Astrocyte (in vitro differentiated cells and primary cell): ENCODE measurements around the gene MED22. TPM values are rescaled to one million over a fixed set of nuclear protein-coding genes. Genes with fewer than 3 reads are reported as not detected.

Experiments
- DNase-seq: peaks from one replicate; pipeline ENCODE4 v3.0.0-alpha.2; 2010; ENCODE audit warnings: low read depth
- FAIRE-seq: peaks from 2 replicates; lab custom pipeline; 2011; peaks lifted over from hg19 to GRCh38; lab: Jason Lieb, UNC
- H2AFZ ChIP-seq: 2 replicates; pipeline ENCODE4 v1.6.0; 2012; ENCODE audit warnings: low read depth, low read length, inconsistent platforms
- H3K27ac ChIP-seq: 2 replicates; pipeline ENCODE4 v1.5.1; 2011; ENCODE audit warnings: low read depth, low read length, inconsistent platforms
- H3K27me3 ChIP-seq: 2 replicates; pipeline ENCODE4 v1.6.0; 2011; ENCODE audit warnings: low read length, inconsistent platforms; ENCODE audit not compliant: insufficient read depth
- H3K36me3 ChIP-seq: 2 replicates; pipeline ENCODE4 v1.5.1; 2011; ENCODE audit warnings: low read length, inconsistent platforms; ENCODE audit not compliant: insufficient read depth
- H3K4me1 ChIP-seq: 2 replicates; pipeline ENCODE4 v1.5.1; 2011; ENCODE audit warnings: low read length, inconsistent platforms; ENCODE audit not compliant: insufficient read depth
- H3K4me2 ChIP-seq: 2 replicates; pipeline ENCODE4 v1.6.0; 2012; ENCODE audit warnings: low read length, inconsistent platforms
- H3K4me3 ChIP-seq: 2 replicates; pipeline ENCODE4 v1.5.1; 2011; ENCODE audit warnings: low read depth, mild to moderate bottlenecking, low read length, inconsistent platforms; ENCODE audit not compliant: insufficient read depth
- H3K79me2 ChIP-seq: 2 replicates; pipeline ENCODE4 v1.6.0; 2012; ENCODE audit warnings: mild to moderate bottlenecking, low read length, inconsistent platforms; ENCODE audit not compliant: insufficient read depth
- H3K9ac ChIP-seq: 2 replicates; pipeline ENCODE4 v1.6.0; 2012; ENCODE audit warnings: mild to moderate bottlenecking, low read length, inconsistent platforms
- H3K9me3 ChIP-seq: 2 replicates; pipeline ENCODE4 v1.5.1; 2012; ENCODE audit warnings: low read depth, mild to moderate bottlenecking, low read length, inconsistent platforms; ENCODE audit not compliant: insufficient read depth
- H4K20me1 ChIP-seq: 2 replicates; pipeline ENCODE4 v1.6.0; 2012; ENCODE audit warnings: low read length, inconsistent platforms; ENCODE audit not compliant: insufficient read depth
- H3K27ac Mint-ChIP-seq: one replicate; pipeline ENCODE4 v1.8.0; 2021; ENCODE audit warnings: mild to moderate bottlenecking, mixed read lengths; ENCODE audit not compliant: unreplicated experiment
- H3K27me3 Mint-ChIP-seq: one replicate; pipeline ENCODE4 v1.8.0; 2021; ENCODE audit warnings: low read depth, mixed read lengths; ENCODE audit not compliant: unreplicated experiment
- H3K36me3 Mint-ChIP-seq: one replicate; pipeline ENCODE4 v1.8.0; 2021; ENCODE audit warnings: low read depth, mixed read lengths; ENCODE audit not compliant: unreplicated experiment
- H3K4me1 Mint-ChIP-seq: one replicate; pipeline ENCODE4 v1.8.0; 2021; ENCODE audit warnings: low read depth, mixed read lengths; ENCODE audit not compliant: unreplicated experiment
- H3K4me3 Mint-ChIP-seq: one replicate; pipeline ENCODE4 v1.8.0; 2021; ENCODE audit warnings: mild to moderate bottlenecking, moderate library complexity, mixed read lengths; ENCODE audit not compliant: unreplicated experiment
- H3K9me3 Mint-ChIP-seq: one replicate; pipeline ENCODE4 v1.8.0; 2021; ENCODE audit warnings: mild to moderate bottlenecking, mixed read lengths; ENCODE audit not compliant: unreplicated experiment
- EZH2 ChIP-seq: IDR thresholded peaks from 2 replicates; pipeline ENCODE4 v1.6.1; 2012; ENCODE audit warnings: mild to moderate bottlenecking, low read length, inconsistent platforms; ENCODE audit not compliant: insufficient read depth
- total RNA-seq: library from RNA; stranded (reverse); gene quantifications from 2 replicates; pipeline ENCODE4 v1.2.1, GENCODE V29; 2021
- TF ChIP-seq, protein P1 (sequence below): IDR thresholded peaks from 2 replicates; pipeline ENCODE4 v1.5.1; 2011; ENCODE audit warnings: low read depth, mild to moderate bottlenecking, inconsistent platforms, low read length, moderate library complexity; ENCODE audit not compliant: insufficient read depth

MED22 gene
- total RNA-seq, 1 donor from 2014 or later: 28.8 TPM

DNA sequence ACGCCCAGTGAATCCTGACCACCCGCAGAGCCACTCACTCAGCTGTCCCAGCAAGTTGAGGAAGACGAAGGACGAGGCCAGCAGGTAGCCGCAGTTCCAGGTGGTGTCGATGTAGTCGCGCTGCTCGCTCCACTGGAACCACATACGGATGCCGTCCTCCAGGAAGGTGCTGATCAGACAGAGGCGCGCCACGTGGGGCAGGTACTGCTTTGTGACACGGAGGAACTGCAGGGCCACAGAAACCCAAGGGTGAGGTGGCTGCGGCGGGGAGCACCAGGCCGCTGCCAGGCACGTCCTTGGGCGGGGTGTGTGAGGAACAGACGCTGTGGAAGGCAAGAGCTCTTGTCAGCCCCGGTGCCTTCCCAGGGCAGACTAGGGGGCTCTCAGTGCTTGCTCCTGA is 19.3 kb upstream of the MED22 start:
- H3K9me3 ChIP-seq: no peaks in the 10 kb centered on the region
- Mint-ChIP-seq H3K36me3 (peaks cover 19% of the 10 kb centered on the region), H3K4me3 (no peak overlapping the region), H3K4me1 (peaks cover 51% of the 10 kb centered on the region), H3K9me3 (no peaks in the 10 kb centered on the region), H3K27me3 (no peaks in the 10 kb centered on the region), H3K27ac (no peak overlapping the region)
- H3K36me3 ChIP-seq: peaks cover 58% of the 10 kb centered on the region
- H3K27me3 ChIP-seq: no peaks in the 10 kb centered on the region
- H3K27ac ChIP-seq: no peak overlapping the region
- H2AFZ ChIP-seq: no peak overlapping the region
- DNase-seq (no peak), FAIRE-seq (no peak)
- no peak overlapping the region for H3K9ac ChIP-seq
- peaks cover 97% of the 10 kb centered on the region for H4K20me1 ChIP-seq
- peaks cover 29% of the 10 kb centered on the region for H3K4me1 ChIP-seq
- TF ChIP-seq, protein P1, sequence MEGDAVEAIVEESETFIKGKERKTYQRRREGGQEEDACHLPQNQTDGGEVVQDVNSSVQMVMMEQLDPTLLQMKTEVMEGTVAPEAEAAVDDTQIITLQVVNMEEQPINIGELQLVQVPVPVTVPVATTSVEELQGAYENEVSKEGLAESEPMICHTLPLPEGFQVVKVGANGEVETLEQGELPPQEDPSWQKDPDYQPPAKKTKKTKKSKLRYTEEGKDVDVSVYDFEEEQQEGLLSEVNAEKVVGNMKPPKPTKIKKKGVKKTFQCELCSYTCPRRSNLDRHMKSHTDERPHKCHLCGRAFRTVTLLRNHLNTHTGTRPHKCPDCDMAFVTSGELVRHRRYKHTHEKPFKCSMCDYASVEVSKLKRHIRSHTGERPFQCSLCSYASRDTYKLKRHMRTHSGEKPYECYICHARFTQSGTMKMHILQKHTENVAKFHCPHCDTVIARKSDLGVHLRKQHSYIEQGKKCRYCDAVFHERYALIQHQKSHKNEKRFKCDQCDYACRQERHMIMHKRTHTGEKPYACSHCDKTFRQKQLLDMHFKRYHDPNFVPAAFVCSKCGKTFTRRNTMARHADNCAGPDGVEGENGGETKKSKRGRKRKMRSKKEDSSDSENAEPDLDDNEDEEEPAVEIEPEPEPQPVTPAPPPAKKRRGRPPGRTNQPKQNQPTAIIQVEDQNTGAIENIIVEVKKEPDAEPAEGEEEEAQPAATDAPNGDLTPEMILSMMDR: no peak
- no peak for TF ChIP-seq EZH2
- peaks cover 96% of the 10 kb centered on the region for H3K79me2 ChIP-seq
- H3K4me2 ChIP-seq: no peak overlapping the region
- H3K4me3 ChIP-seq: no peak overlapping the region

DNA sequence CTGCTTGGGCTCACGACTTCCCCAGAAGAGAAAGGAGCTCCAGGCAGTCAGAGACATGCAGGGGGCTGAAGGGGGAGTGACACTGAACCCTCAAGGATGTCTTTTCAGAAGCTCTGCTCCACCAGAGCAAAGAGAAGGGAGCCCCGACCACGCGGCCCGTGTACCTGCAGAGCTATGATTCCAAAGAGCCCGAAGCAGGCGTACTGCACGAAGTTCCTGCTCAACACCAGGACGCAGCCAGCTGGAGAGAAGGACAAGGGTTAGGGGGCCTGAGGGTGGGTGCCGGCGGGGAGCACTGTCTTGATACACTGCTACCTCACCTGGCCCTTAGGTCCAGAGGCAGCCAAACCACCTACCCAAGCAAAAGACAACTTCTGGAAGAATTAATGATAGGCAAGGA is 18.5 kb upstream of the MED22 start:
- no peak overlapping the region for H3K27ac Mint-ChIP-seq
- no peaks in the 10 kb centered on the region for H3K9me3 Mint-ChIP-seq
- no peak overlapping the region for H3K27ac ChIP-seq
- H3K79me2 ChIP-seq: peaks cover 96% of the 10 kb centered on the region
- H4K20me1 ChIP-seq: peaks cover 97% of the 10 kb centered on the region
- H2AFZ ChIP-seq: no peak overlapping the region
- DNase-seq (no peak), FAIRE-seq (no peak)
- H3K9ac ChIP-seq: no peak overlapping the region
- peaks cover 44% of the 10 kb centered on the region for H3K4me1 Mint-ChIP-seq
- peaks cover 61% of the 10 kb centered on the region for H3K36me3 ChIP-seq
- H3K36me3 Mint-ChIP-seq: peaks cover 20% of the 10 kb centered on the region
- H3K9me3 ChIP-seq: no peaks in the 10 kb centered on the region
- H3K4me3 Mint-ChIP-seq: no peak overlapping the region
- H3K27me3 ChIP-seq: no peaks in the 10 kb centered on the region
- no peak overlapping the region for H3K4me2 ChIP-seq
- H3K4me1 ChIP-seq: peaks cover 21% of the 10 kb centered on the region
- no peak overlapping the region for H3K4me3 ChIP-seq
- H3K27me3 Mint-ChIP-seq: no peaks in the 10 kb centered on the region
- TF ChIP-seq EZH2: no peak
- TF ChIP-seq, protein P1: no peak

DNA sequence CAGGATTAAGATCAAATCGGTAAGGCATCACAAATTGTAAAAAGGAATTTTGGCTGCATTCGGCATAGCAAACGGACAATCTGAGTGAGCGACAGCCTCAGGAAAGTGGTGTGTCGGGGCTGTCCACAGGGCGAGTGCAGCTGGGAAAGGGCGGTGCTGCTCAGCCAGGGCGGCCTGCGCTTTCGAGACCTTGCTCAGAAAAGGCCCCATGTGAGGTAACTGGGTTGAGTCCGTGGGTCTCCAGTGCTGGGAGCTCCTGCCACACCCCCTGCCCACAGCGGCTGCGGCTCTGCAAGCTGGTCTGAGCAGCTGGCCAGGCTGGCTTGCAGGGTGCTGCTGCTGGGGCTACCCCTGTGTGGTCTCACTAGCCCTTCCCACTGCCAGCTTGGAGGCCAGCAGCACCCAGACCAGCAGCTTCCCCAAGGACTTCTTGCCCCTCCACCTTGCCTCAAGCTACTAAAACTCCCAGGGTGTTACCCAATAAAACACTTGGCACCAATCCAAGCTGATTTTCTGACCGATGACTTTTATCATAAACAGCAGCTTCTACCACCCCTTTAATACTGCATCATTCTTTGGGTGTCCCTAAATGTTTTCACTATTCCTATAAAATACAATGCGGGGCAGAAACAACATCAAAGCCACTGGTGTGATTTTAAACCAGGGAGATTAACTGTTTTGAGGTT is 14.6 kb upstream of the MED22 start:
- H3K4me1 ChIP-seq: peaks cover 3% of the 10 kb centered on the region
- FAIRE-seq (no peak), DNase-seq (no peak)
- Mint-ChIP-seq H3K9me3 (no peaks in the 10 kb centered on the region), H3K4me3 (no peak overlapping the region), H3K4me1 (peaks cover 31% of the 10 kb centered on the region), H3K27me3 (no peaks in the 10 kb centered on the region), H3K27ac (no peak overlapping the region), H3K36me3 (peaks cover 11% of the 10 kb centered on the region)
- no peak overlapping the region for H3K27ac ChIP-seq
- H3K36me3 ChIP-seq: peaks cover 56% of the 10 kb centered on the region
- H3K9me3 ChIP-seq: no peaks in the 10 kb centered on the region
- TF ChIP-seq, protein P1: no peak
- no peak for TF ChIP-seq EZH2
- peaks cover 97% of the 10 kb centered on the region for H4K20me1 ChIP-seq
- peaks cover 92% of the 10 kb centered on the region for H3K79me2 ChIP-seq
- H3K27me3 ChIP-seq: no peaks in the 10 kb centered on the region
- no peak overlapping the region for H3K4me2 ChIP-seq
- no peak overlapping the region for H3K4me3 ChIP-seq
- H2AFZ ChIP-seq: no peak overlapping the region
- H3K9ac ChIP-seq: no peak overlapping the region
